CD14-positive monocyte (primary cell): Measurements from ENCODE around the gene PDE1A. TPM values are rescaled to one million over a fixed set of nuclear protein-coding genes. Genes with fewer than 3 reads are reported as not detected.

Experiments
- DNase-seq, 3 donors: peaks; one replicate each; pipeline ENCODE4 v3.0.0-alpha.2; 2011 to 2022
- H2AFZ ChIP-seq: 2 replicates; pipeline ENCODE4 v1.6.0; 2012; ENCODE audit warnings: mild to moderate bottlenecking, low read depth, low read length, inconsistent platforms; ENCODE audit not compliant: insufficient read depth, poor library complexity, severe bottlenecking
- H3K27ac ChIP-seq, 2 donors: 1 replicate in 1 of 2; 2 replicates in 1 of 2; pipeline ENCODE4 v1.5.1; 2012 to 2013; ENCODE audit warnings: low read length in 2 of 2, control low read depth in 1 of 2, inconsistent platforms in 1 of 2, low read depth in 1 of 2, mild to moderate bottlenecking in 1 of 2
- H3K27me3 ChIP-seq, 2 donors: one replicate each; pipeline versions ENCODE4 v1.6.0 to v1.6.1; 2011 to 2013; ENCODE audit warnings: low read length in 2 of 2; ENCODE audit not compliant: control insufficient read depth in 2 of 2, insufficient read depth in 2 of 2
- H3K36me3 ChIP-seq, 2 donors: replicated peaks in 1 of 2; 1 replicate in 1 of 2; 2 replicates in 1 of 2; pipeline versions ENCODE4 v1.5.1 to v1.6.1; 2012 to 2013; ENCODE audit warnings: low read length in 2 of 2, control low read depth in 1 of 2, inconsistent platforms in 1 of 2, mild to moderate bottlenecking in 1 of 2; ENCODE audit not compliant: insufficient read depth in 2 of 2, control insufficient read depth in 1 of 2
- H3K4me1 ChIP-seq, 2 donors: 1 replicate in 1 of 2; 2 replicates in 1 of 2; pipeline versions ENCODE4 v1.5.1 to v1.6.1; 2012 to 2013; ENCODE audit warnings: low read length in 2 of 2, control low read depth in 1 of 2, inconsistent platforms in 1 of 2, mild to moderate bottlenecking in 1 of 2, moderate library complexity in 1 of 2; ENCODE audit not compliant: insufficient read depth in 2 of 2, control insufficient read depth in 1 of 2
- H3K4me2 ChIP-seq: replicated peaks from 2 replicates; pipeline ENCODE3; 2012; ENCODE audit warnings: low read length, moderate library complexity, mild to moderate bottlenecking; ENCODE audit not compliant: poor library complexity, severe bottlenecking; ENCODE audit errors: extremely low read depth
- H3K4me3 ChIP-seq, 3 experiments: fragments of 200-600 bp in 1 of 3; sonication (generic) in 1 of 3; replicated peaks in 1 of 3; 1 replicate in 2 of 3; 2 replicates in 1 of 3; pipeline ENCODE4 v1.5.1; 2011 to 2013; ENCODE audit warnings: low read length in 3 of 3, mild to moderate bottlenecking in 3 of 3, control low read depth in 2 of 3, low read depth in 2 of 3, inconsistent platforms in 1 of 3, moderate library complexity in 1 of 3
- H3K79me2 ChIP-seq: 2 replicates; pipeline ENCODE4 v1.6.0; 2012; ENCODE audit warnings: mild to moderate bottlenecking, control low read depth, inconsistent platforms, low read length, moderate library complexity; ENCODE audit not compliant: insufficient read depth
- H3K9ac ChIP-seq: 2 replicates; pipeline ENCODE4 v1.6.0; 2017; ENCODE audit warnings: low read length, mild to moderate bottlenecking; ENCODE audit not compliant: insufficient read depth, poor library complexity, severe bottlenecking
- H3K9me3 ChIP-seq, 2 donors: replicated peaks in 1 of 2; 1 replicate in 1 of 2; 2 replicates in 1 of 2; pipeline versions ENCODE4 v1.5.1 to v1.6.1; 2012 to 2013; ENCODE audit warnings: low read length in 2 of 2, control low read depth in 1 of 2; ENCODE audit not compliant: control insufficient read depth in 1 of 2, insufficient read depth in 1 of 2
- H4K20me1 ChIP-seq: 2 replicates; pipeline ENCODE4 v1.6.0; 2012; ENCODE audit warnings: mild to moderate bottlenecking, low read length, control low read depth, moderate library complexity; ENCODE audit not compliant: insufficient read depth
- H3K27ac Mint-ChIP-seq, 7 donors: one replicate each; pipeline ENCODE4 v1.8.0; 2020; ENCODE audit warnings: mild to moderate bottlenecking in 7 of 7, mixed read lengths in 7 of 7, moderate library complexity in 6 of 7, inconsistent platforms in 2 of 7
- H3K27me3 Mint-ChIP-seq, 3 donors: one replicate each; pipeline ENCODE4 v1.8.0; 2021 to 2022; ENCODE audit warnings: low read depth in 3 of 3, mild to moderate bottlenecking in 3 of 3, mixed read lengths in 3 of 3, moderate library complexity in 3 of 3, inconsistent platforms in 1 of 3
- H3K36me3 Mint-ChIP-seq, 2 donors: one replicate each; pipeline ENCODE4 v1.8.0; 2020; ENCODE audit warnings: mixed read lengths in 2 of 2, inconsistent platforms in 1 of 2, mild to moderate bottlenecking in 1 of 2
- H3K4me1 Mint-ChIP-seq: one replicate; pipeline ENCODE4 v1.8.0; 2020; ENCODE audit warnings: mild to moderate bottlenecking, mixed read lengths
- H3K4me3 Mint-ChIP-seq, 2 donors: one replicate each; pipeline ENCODE4 v1.8.0; 2020; ENCODE audit warnings: mild to moderate bottlenecking in 2 of 2, mixed read lengths in 2 of 2, moderate library complexity in 1 of 2
- H3K9me3 Mint-ChIP-seq, 7 donors: one replicate each; pipeline ENCODE4 v1.8.0; 2020 to 2022; ENCODE audit warnings: mixed read lengths in 7 of 7, mild to moderate bottlenecking in 6 of 7, moderate library complexity in 6 of 7, inconsistent platforms in 2 of 7
- WGBS: methylation state at CpG from one replicate; pipeline ENCODE4 v1.1.5; 2013; ENCODE audit warnings: missing lambda C conversion rate; ENCODE audit not compliant: insufficient coverage; 5-methylcytosine and 5-hydroxymethylcytosine counted together
- intact Hi-C, 2 donors: fragments of 100-400 bp; cut with micrococcal nuclease; formaldehyde crosslinking; loops; one replicate each; pipeline versions ENCODE4 v1.15.0 to v1.15.1; 2023
- polyA plus RNA-seq, 3 donors: library from polyadenylated mRNA; depleted of rRNA in 1 of 3; unstranded in 2 of 3; stranded (reverse) in 1 of 3; fragments of 300-500 nt in 2 of 3; fragments of >200 nt in 1 of 3; fragmentation: Illumina TruSeq in 2 of 3; gene quantifications; 1 replicate in 2 of 3; 2 replicates in 1 of 3; pipeline ENCODE4 v1.2.3, GENCODE V29; 2012 to 2021
- TF ChIP-seq, protein P1 (sequence below): fragments of 200-600 bp; IDR thresholded peaks from one replicate; pipeline ENCODE4 v1.8.0; 2022; ENCODE audit warnings: antibody characterized with exemption, mild to moderate bottlenecking

The PDE1A gene
- polyA plus RNA-seq, 3 donors, result not detected

DNA sequence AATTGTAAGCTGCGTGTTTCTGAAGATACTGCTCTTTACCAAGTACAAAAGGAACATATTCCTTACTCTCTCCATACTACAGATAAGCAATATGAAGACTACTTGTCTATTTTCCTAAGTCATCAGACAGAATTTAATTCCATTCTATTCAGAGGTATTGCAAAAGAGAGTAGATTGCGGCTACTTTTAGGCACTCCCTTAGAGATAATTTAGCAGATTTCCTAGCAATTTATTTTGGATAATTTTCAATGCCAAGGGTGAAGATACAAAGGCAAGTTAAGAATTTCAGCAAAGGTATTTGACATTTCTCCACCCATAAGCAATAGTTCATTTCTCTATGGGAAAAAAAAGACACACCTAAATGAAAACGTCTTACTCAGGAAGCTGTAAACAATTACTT lies 161.1 kb downstream of the PDE1A start:
- intact Hi-C loops, result no loop called here
- H3K9ac ChIP-seq, result no peak overlapping the region
- TF ChIP-seq, protein P1, sequence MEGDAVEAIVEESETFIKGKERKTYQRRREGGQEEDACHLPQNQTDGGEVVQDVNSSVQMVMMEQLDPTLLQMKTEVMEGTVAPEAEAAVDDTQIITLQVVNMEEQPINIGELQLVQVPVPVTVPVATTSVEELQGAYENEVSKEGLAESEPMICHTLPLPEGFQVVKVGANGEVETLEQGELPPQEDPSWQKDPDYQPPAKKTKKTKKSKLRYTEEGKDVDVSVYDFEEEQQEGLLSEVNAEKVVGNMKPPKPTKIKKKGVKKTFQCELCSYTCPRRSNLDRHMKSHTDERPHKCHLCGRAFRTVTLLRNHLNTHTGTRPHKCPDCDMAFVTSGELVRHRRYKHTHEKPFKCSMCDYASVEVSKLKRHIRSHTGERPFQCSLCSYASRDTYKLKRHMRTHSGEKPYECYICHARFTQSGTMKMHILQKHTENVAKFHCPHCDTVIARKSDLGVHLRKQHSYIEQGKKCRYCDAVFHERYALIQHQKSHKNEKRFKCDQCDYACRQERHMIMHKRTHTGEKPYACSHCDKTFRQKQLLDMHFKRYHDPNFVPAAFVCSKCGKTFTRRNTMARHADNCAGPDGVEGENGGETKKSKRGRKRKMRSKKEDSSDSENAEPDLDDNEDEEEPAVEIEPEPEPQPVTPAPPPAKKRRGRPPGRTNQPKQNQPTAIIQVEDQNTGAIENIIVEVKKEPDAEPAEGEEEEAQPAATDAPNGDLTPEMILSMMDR, result no peak
- no peak overlapping the region for H3K27ac ChIP-seq
- no peaks in the 10 kb centered on the region for H3K4me1 ChIP-seq
- no peak overlapping the region for H3K4me2 ChIP-seq
- Mint-ChIP-seq H3K4me3 (no peak overlapping the region), H3K27me3 (peaks cover 0 to 2% (median 0%) of the 10 kb centered on the region in 3 donors), H3K27ac (no peak overlapping the region), H3K4me1 (no peaks in the 10 kb centered on the region), H3K9me3 (peaks cover 0 to 6% (median 0%) of the 10 kb centered on the region in 7 donors), H3K36me3 (no peaks in the 10 kb centered on the region)
- H3K4me3 ChIP-seq, result no peak overlapping the region
- no peaks in the 10 kb centered on the region for H3K9me3 ChIP-seq
- no CpG with 5 or more reads among the region's 3 CpGs for WGBS
- no peaks in the 10 kb centered on the region for H3K79me2 ChIP-seq
- H4K20me1 ChIP-seq, result no peaks in the 10 kb centered on the region
- H3K36me3 ChIP-seq, result no peaks in the 10 kb centered on the region
- H2AFZ ChIP-seq, result no peak overlapping the region
- DNase-seq, result no peak
- H3K27me3 ChIP-seq, result no peaks in the 10 kb centered on the region

DNA sequence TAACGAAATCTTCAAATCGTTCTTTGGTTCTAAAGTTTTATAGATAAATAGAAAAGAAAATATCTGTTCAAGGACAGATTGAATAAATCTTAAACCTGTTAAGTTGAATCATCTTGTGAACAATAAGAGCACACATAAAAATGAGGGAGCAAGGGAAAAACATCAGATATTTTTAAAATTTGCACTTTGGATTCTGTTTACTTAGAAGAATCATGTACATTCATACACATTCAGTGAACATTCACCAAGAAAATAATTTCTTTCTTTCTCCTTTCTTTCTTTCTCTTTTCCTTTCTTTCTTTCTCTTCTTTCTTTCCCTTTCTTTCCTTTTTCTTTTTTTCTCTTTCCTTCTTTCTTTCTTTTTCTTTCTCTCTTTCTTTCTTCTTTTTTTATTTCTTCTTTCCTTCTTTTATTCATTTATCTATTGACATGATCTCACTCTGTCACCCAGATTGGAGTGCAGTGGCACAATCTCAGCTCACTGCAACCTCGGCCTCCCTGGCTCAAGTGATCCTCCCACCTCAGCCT lies 164.9 kb downstream of the PDE1A start:
- no peaks in the 10 kb centered on the region for H3K36me3 ChIP-seq
- no peaks in the 10 kb centered on the region for H3K79me2 ChIP-seq
- no peak for DNase-seq
- H3K4me3 ChIP-seq, result no peak overlapping the region
- TF ChIP-seq, protein P1, result no peak
- H3K4me1 Mint-ChIP-seq, result no peaks in the 10 kb centered on the region
- H3K27ac ChIP-seq, result no peak overlapping the region
- intact Hi-C loops, result no loop called here
- H3K36me3 Mint-ChIP-seq, result no peaks in the 10 kb centered on the region
- no peak overlapping the region for H3K4me3 Mint-ChIP-seq
- no peaks in the 10 kb centered on the region for H3K27me3 ChIP-seq
- peaks cover 0 to 6% (median 0%) of the 10 kb centered on the region in 7 donors for H3K9me3 Mint-ChIP-seq
- peaks cover 0 to 2% (median 0%) of the 10 kb centered on the region in 3 donors for H3K27me3 Mint-ChIP-seq
- H3K27ac Mint-ChIP-seq, result no peak overlapping the region
- H2AFZ ChIP-seq, result no peak overlapping the region
- no CpG with 5 or more reads among the region's 3 CpGs for WGBS
- H3K4me1 ChIP-seq, result no peaks in the 10 kb centered on the region
- H3K9ac ChIP-seq, result no peak overlapping the region
- H4K20me1 ChIP-seq, result no peaks in the 10 kb centered on the region
- no peak overlapping the region for H3K4me2 ChIP-seq
- H3K9me3 ChIP-seq, result no peaks in the 10 kb centered on the region
